HG02678 (cell line): ENCODE results near the gene NDRG2.

Experiments used
- ATAC-seq: cut with Tn5 transposase; IDR thresholded peaks from one replicate; pipeline ENCODE4 v1.9.1; 2021; ENCODE audit warnings: mild to moderate bottlenecking, moderate library complexity; ENCODE audit not compliant: unreplicated experiment

Gene NDRG2

GRCh38 chr14:21024585-21025370 lies at the start of gene NDRG2:
Gene NDRG2 (minus strand): TSS chr14:21025061. CDS start chr14:21023315, 1,746 bp downstream.
- no peak for ATAC-seq

GRCh38 chr14:21073921-21074320 lies 49.1 kb upstream of the NDRG2 start:
- ATAC-seq: no peak

- no peak for ATAC-seq
Measured at GRCh38 chr14:21072781-21073339, 48.0 kb upstream of the NDRG2 start.

- ATAC-seq: no peak
Measured at GRCh38 chr14:21072031-21072473, 47.2 kb upstream of the NDRG2 start.

GRCh38 chr14:21071225-21072030 lies 46.6 kb upstream of the NDRG2 start:
- peak; percentile 73 for ATAC-seq

- ATAC-seq: peak; percentile 12
Measured at GRCh38 chr14:21070610-21071224, 45.9 kb upstream of the NDRG2 start.

GRCh38 chr14:21070083-21070609 lies 45.3 kb upstream of the NDRG2 start, which contains the start of gene ARHGEF40:
Gene ARHGEF40 (plus strand): TSS chr14:21070304. CDS start chr14:21070397, 93 bp downstream.
- no peak for ATAC-seq

- no peak for ATAC-seq
Measured at GRCh38 chr14:21069388-21070082, 44.7 kb upstream of the NDRG2 start.

- no peak for ATAC-seq
Measured at GRCh38 chr14:21068521-21069387, 43.9 kb upstream of the NDRG2 start.

GRCh38 chr14:21066882-21067502 lies 42.1 kb upstream of the NDRG2 start:
- no peak for ATAC-seq

GRCh38 chr14:21063479-21063878 lies 38.6 kb upstream of the NDRG2 start:
- ATAC-seq: no peak

- ATAC-seq: no peak
Measured at GRCh38 chr14:21061347-21061668, 36.4 kb upstream of the NDRG2 start.

- ATAC-seq: no peak
Measured at GRCh38 chr14:21060614-21061346, 35.9 kb upstream of the NDRG2 start.

- ATAC-seq: no peak
Measured at GRCh38 chr14:21059842-21060613, 35.2 kb upstream of the NDRG2 start.

GRCh38 chr14:21058903-21059302 lies 34.0 kb upstream of the NDRG2 start:
- no peak for ATAC-seq

GRCh38 chr14:21057803-21058675 lies 33.2 kb upstream of the NDRG2 start, which contains the start of gene RNASE8:
Gene RNASE8 (plus strand): TSS chr14:21057822. CDS start chr14:21057893, 71 bp downstream.
- ATAC-seq: no peak
